Measurements from ENCODE around the gene SERPINA3. TPM values are rescaled to one million over a fixed set of nuclear protein-coding genes. Genes with fewer than 3 reads are reported as not detected.

SERPINA3 gene
- total RNA-seq, 1 experiment from 2014 or later, result not detected

GRCh38 chr14:94613720-94614644 lies 1.8 kb downstream of the SERPINA3 start:
- H3K4me3 ChIP-seq (ENCODE audit: insufficient read depth, low read depth, low read length), result no peak overlapping the region
- no peaks in the 10 kb centered on the region for H3K36me3 ChIP-seq (replicated peaks; ENCODE audit: control insufficient read depth, insufficient read depth, low read length)
- DNase-seq, result no peak
- H3K27me3 ChIP-seq (ENCODE audit: control insufficient read depth, insufficient read depth, low read length), result no peaks in the 10 kb centered on the region

GRCh38 chr14:94614802-94615201 lies 2.6 kb downstream of the SERPINA3 start:
- Histone ChIP-seq H3K27me3 (ENCODE audit: control insufficient read depth, insufficient read depth, low read length) (no peaks in the 10 kb centered on the region), H3K36me3 (replicated peaks; ENCODE audit: control insufficient read depth, insufficient read depth, low read length) (no peaks in the 10 kb centered on the region), H3K4me3 (ENCODE audit: insufficient read depth, low read depth, low read length) (no peak overlapping the region)
- DNase-seq, result no peak

- Histone ChIP-seq H3K4me3 (ENCODE audit: insufficient read depth, low read depth, low read length) (no peak overlapping the region), H3K27me3 (ENCODE audit: control insufficient read depth, insufficient read depth, low read length) (no peaks in the 10 kb centered on the region), H3K36me3 (replicated peaks; ENCODE audit: control insufficient read depth, insufficient read depth, low read length) (no peaks in the 10 kb centered on the region)
- no peak for DNase-seq
Observed at GRCh38 chr14:94615254-94615653, 3.1 kb downstream of the SERPINA3 start.

GRCh38 chr14:94615823-94616570 lies 3.8 kb downstream of the SERPINA3 start:
- Histone ChIP-seq H3K36me3 (replicated peaks; ENCODE audit: control insufficient read depth, insufficient read depth, low read length) (no peaks in the 10 kb centered on the region), H3K27me3 (ENCODE audit: control insufficient read depth, insufficient read depth, low read length) (no peaks in the 10 kb centered on the region), H3K4me3 (ENCODE audit: insufficient read depth, low read depth, low read length) (no peak overlapping the region)
- DNase-seq, result no peak

- no peak for DNase-seq
- H3K4me3 ChIP-seq (ENCODE audit: insufficient read depth, low read depth, low read length), result no peak overlapping the region
- H3K27me3 ChIP-seq (ENCODE audit: control insufficient read depth, insufficient read depth, low read length), result no peaks in the 10 kb centered on the region
- no peaks in the 10 kb centered on the region for H3K36me3 ChIP-seq (replicated peaks; ENCODE audit: control insufficient read depth, insufficient read depth, low read length)
Observed at GRCh38 chr14:94617366-94617941, 5.3 kb downstream of the SERPINA3 start.

GRCh38 chr14:94617988-94618822 lies 6.0 kb downstream of the SERPINA3 start:
- H3K36me3 ChIP-seq (replicated peaks; ENCODE audit: control insufficient read depth, insufficient read depth, low read length), result no peaks in the 10 kb centered on the region
- H3K27me3 ChIP-seq (ENCODE audit: control insufficient read depth, insufficient read depth, low read length), result no peaks in the 10 kb centered on the region
- no peak for DNase-seq
- H3K4me3 ChIP-seq (ENCODE audit: insufficient read depth, low read depth, low read length), result no peak overlapping the region

- no peaks in the 10 kb centered on the region for H3K27me3 ChIP-seq (ENCODE audit: control insufficient read depth, insufficient read depth, low read length)
- no peak for DNase-seq
- no peaks in the 10 kb centered on the region for H3K36me3 ChIP-seq (replicated peaks; ENCODE audit: control insufficient read depth, insufficient read depth, low read length)
- no peak overlapping the region for H3K4me3 ChIP-seq (ENCODE audit: insufficient read depth, low read depth, low read length)
Observed at GRCh38 chr14:94619297-94619696, 7.1 kb downstream of the SERPINA3 start.

- DNase-seq, result no peak
- Histone ChIP-seq H3K4me3 (ENCODE audit: insufficient read depth, low read depth, low read length) (no peak overlapping the region), H3K36me3 (replicated peaks; ENCODE audit: control insufficient read depth, insufficient read depth, low read length) (no peaks in the 10 kb centered on the region), H3K27me3 (ENCODE audit: control insufficient read depth, insufficient read depth, low read length) (no peaks in the 10 kb centered on the region; the same call in 1 of the 2 replicates)
Observed at GRCh38 chr14:94620597-94620996, 8.4 kb downstream of the SERPINA3 start.

- Histone ChIP-seq H3K27me3 (ENCODE audit: control insufficient read depth, insufficient read depth, low read length) (no peaks in the 10 kb centered on the region; the same call in 1 of the 2 replicates), H3K36me3 (replicated peaks; ENCODE audit: control insufficient read depth, insufficient read depth, low read length) (no peaks in the 10 kb centered on the region), H3K4me3 (ENCODE audit: insufficient read depth, low read depth, low read length) (no peak overlapping the region)
- no peak for DNase-seq
Observed at GRCh38 chr14:94621358-94622134, 9.4 kb downstream of the SERPINA3 start.

GRCh38 chr14:94622653-94623421 lies 10.6 kb downstream of the SERPINA3 start:
- Histone ChIP-seq H3K27me3 (ENCODE audit: control insufficient read depth, insufficient read depth, low read length) (no peaks in the 10 kb centered on the region; the same call in 1 of the 2 replicates), H3K4me3 (ENCODE audit: insufficient read depth, low read depth, low read length) (no peak overlapping the region), H3K36me3 (replicated peaks; ENCODE audit: control insufficient read depth, insufficient read depth, low read length) (no peaks in the 10 kb centered on the region)
- no peak for DNase-seq

- Histone ChIP-seq H3K27me3 (ENCODE audit: control insufficient read depth, insufficient read depth, low read length) (no peaks in the 10 kb centered on the region; the same call in 1 of the 2 replicates), H3K36me3 (replicated peaks; ENCODE audit: control insufficient read depth, insufficient read depth, low read length) (no peaks in the 10 kb centered on the region), H3K4me3 (ENCODE audit: insufficient read depth, low read depth, low read length) (no peak overlapping the region)
- DNase-seq, result no peak
Observed at GRCh38 chr14:94623422-94623809, 11.2 kb downstream of the SERPINA3 start.

- no peak overlapping the region for H3K4me3 ChIP-seq (ENCODE audit: insufficient read depth, low read depth, low read length)
- H3K27me3 ChIP-seq (ENCODE audit: control insufficient read depth, insufficient read depth, low read length), result no peaks in the 10 kb centered on the region; the same call in 1 of the 2 replicates
- no peaks in the 10 kb centered on the region for H3K36me3 ChIP-seq (replicated peaks; ENCODE audit: control insufficient read depth, insufficient read depth, low read length)
- no peak for DNase-seq
Observed at GRCh38 chr14:94623856-94624499, 11.8 kb downstream of the SERPINA3 start.
